G401 (cell line): ENCODE results near the gene GLRX2. TPM values are rescaled to one million over a fixed set of nuclear protein-coding genes. Genes with fewer than 3 reads are reported as not detected.
"Not testable (repeated sequence)": the region's sequence is repeated elsewhere in the genome, so short reads cannot be mapped to it uniquely, and the experiment has no call there.

Source experiments
- DNase-seq: peaks from one replicate; pipeline ENCODE4 v3.0.0-alpha.2; 2015; ENCODE audit warnings: low spot score
- in situ Hi-C: cut with HindIII; loops from 2 replicates; pipeline ENCODE4 v1.10.0; 2016; ENCODE audit warnings: low sequenced_read_pairs, mixed read lengths
- total RNA-seq: library from RNA; depleted of rRNA; stranded (reverse); fragments of >200 nt; shearing (Covaris generic); gene quantifications from 2 replicates; pipeline ENCODE4 v1.2.3, GENCODE V29; 2014; rRNA removed

GLRX2 gene
- total RNA-seq, 1 experiment from 2014 or later: 19.5 TPM

GRCh38 chr1:193070386-193070753 is 34.8 kb downstream of the GLRX2 start:
- no peak for DNase-seq
- in situ Hi-C loops: no loop called here

GRCh38 chr1:193069748-193070385 is 35.3 kb downstream of the GLRX2 start:
- no peak for DNase-seq
- in situ Hi-C loops: no loop called here

GRCh38 chr1:193068013-193068412 is 37.2 kb downstream of the GLRX2 start:
- in situ Hi-C loops: no loop called here
- DNase-seq: no peak

GRCh38 chr1:193066606-193067005 is 38.6 kb downstream of the GLRX2 start:
- in situ Hi-C loops: no loop called here
- DNase-seq: no peak

GRCh38 chr1:193065954-193066353 is 39.3 kb downstream of the GLRX2 start:
- in situ Hi-C loops: no loop called here
- DNase-seq: no peak

GRCh38 chr1:193062698-193063463 is 42.3 kb downstream of the GLRX2 start:
- no peak for DNase-seq
- in situ Hi-C loops: no loop called here

- in situ Hi-C loops: no loop called here
- peak; percentile 16 for DNase-seq
Measured at GRCh38 chr1:193060938-193061337, 44.3 kb downstream of the GLRX2 start.

- in situ Hi-C loops: no loop called here
- DNase-seq: no peak
Measured at GRCh38 chr1:193060406-193060805, 44.8 kb downstream of the GLRX2 start.

GRCh38 chr1:193060115-193060403 is 45.2 kb downstream of the GLRX2 start:
- DNase-seq: no peak
- in situ Hi-C loops: no loop called here

GRCh38 chr1:193059282-193060114 is 45.7 kb downstream of the GLRX2 start, which contains the start of the genes RO60 and UCHL5:
Gene RO60 (plus strand): TSS chr1:193059612. CDS start chr1:193069055, 9,443 bp downstream.
Gene UCHL5 (minus strand): TSS chr1:193059360. CDS start chr1:193059260, 100 bp downstream.
- in situ Hi-C loops: no loop called here
- DNase-seq: peak; percentile 98

GRCh38 chr1:193058529-193059281 is 46.5 kb downstream of the GLRX2 start:
- in situ Hi-C loops: no loop called here
- no peak for DNase-seq

- in situ Hi-C loops: no loop called here
- no peak for DNase-seq
Measured at GRCh38 chr1:193054169-193054675, 51.0 kb downstream of the GLRX2 start.

GRCh38 chr1:193048913-193049312 is 56.3 kb downstream of the GLRX2 start:
- in situ Hi-C loops, DNase-seq: not testable (repeated sequence)

Other genes with a start within 250 kb of the GLRX2 start
- gene UCHL5, start 46.1 kb downstream of the GLRX2 start, total RNA-seq: 46.2 and 53.3 TPM in 2 replicates
- gene RO60, start 45.8 kb downstream of the GLRX2 start, total RNA-seq: 89.6 and 177 TPM in 2 replicates
- 15.2 and 16.9 TPM in 2 replicates for gene CDC73, start 16.6 kb upstream of the GLRX2 start, total RNA-seq
- not detected in 2 replicates for gene B3GALT2, start 81.2 kb upstream of the GLRX2 start, total RNA-seq